ENCODE data around the gene LGALS1. TPM values are rescaled to one million over a fixed set of nuclear protein-coding genes. Genes with fewer than 3 reads are reported as not detected.

The LGALS1 gene
- total RNA-seq, 2 donors from 2014 or later = 362 to 981 TPM

DNA sequence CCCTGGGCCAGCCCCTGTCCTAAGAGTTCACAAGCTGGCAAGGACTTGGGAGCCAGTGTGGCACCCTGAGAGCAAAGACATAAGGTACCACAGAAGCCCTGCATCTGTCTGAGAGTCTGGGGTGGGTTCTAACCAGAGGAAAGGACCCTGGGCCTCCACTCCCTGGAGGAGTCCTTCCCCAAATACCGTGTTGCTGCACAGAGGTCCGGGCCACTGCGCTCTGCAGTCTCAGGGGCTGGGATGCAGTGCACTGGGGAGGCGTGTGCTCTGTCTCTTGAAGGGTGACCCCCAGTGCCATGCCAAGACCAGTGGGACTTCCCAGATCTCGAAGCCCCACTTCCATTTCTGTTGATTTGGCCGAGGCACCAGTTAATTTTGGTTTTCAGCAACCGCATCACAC is 40.3 kb upstream of the LGALS1 start:
- Mint-ChIP-seq H3K36me3 (peaks cover 2 to 7% of the 10 kb centered on the region in 2 donors), H3K9me3 (no peaks in the 10 kb centered on the region), H3K27ac (peak overlapping the region in 1 of 2 donors; percentile 93)
- ATAC-seq = no peak
- DNase-seq (ENCODE audit: low spot score in 2 of 2) = no peak

- Mint-ChIP-seq H3K27ac (peak overlapping the region; percentile 74 to 93), H3K36me3 (peaks cover 6 to 11% of the 10 kb centered on the region in 2 donors), H3K9me3 (no peaks in the 10 kb centered on the region)
- DNase-seq (ENCODE audit: low spot score in 2 of 2) = no peak
- ATAC-seq = no peak
Observed at GRCh38 chr22:37636186-37636948, 39.1 kb upstream of the LGALS1 start.

DNA sequence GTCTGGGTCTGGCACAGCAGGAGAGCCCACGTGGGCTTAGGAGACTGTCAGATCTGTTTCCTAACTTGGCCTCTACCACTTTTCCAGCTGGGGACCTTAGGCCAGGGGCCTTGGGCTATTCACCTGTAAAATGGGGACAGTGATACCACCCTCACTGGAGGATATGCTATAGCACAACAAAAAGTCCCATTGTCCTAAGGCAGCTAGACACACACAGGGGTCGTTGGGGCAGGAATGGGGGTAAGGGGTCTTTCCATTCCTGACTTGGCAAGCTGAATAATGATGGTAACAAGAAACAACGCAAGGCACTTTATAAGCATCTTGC is 38.5 kb upstream of the LGALS1 start:
- DNase-seq (ENCODE audit: low spot score in 2 of 2) (no peak), ATAC-seq (no peak)
- H3K9me3 Mint-ChIP-seq = no peaks in the 10 kb centered on the region
- peaks cover 6 to 11% of the 10 kb centered on the region in 2 donors for H3K36me3 Mint-ChIP-seq
- H3K27ac Mint-ChIP-seq = peak overlapping the region in 1 of 2 donors; percentile 93

GRCh38 chr22:37638391-37639069 is 36.9 kb upstream of the LGALS1 start:
- H3K36me3 Mint-ChIP-seq = peaks cover 10 to 15% of the 10 kb centered on the region in 2 donors
- peak; percentile 6 to 29 for ATAC-seq
- no peak for DNase-seq (ENCODE audit: low spot score in 2 of 2)
- H3K9me3 Mint-ChIP-seq = no peaks in the 10 kb centered on the region
- H3K27ac Mint-ChIP-seq = peak overlapping the region; percentile 86 to 95

DNA sequence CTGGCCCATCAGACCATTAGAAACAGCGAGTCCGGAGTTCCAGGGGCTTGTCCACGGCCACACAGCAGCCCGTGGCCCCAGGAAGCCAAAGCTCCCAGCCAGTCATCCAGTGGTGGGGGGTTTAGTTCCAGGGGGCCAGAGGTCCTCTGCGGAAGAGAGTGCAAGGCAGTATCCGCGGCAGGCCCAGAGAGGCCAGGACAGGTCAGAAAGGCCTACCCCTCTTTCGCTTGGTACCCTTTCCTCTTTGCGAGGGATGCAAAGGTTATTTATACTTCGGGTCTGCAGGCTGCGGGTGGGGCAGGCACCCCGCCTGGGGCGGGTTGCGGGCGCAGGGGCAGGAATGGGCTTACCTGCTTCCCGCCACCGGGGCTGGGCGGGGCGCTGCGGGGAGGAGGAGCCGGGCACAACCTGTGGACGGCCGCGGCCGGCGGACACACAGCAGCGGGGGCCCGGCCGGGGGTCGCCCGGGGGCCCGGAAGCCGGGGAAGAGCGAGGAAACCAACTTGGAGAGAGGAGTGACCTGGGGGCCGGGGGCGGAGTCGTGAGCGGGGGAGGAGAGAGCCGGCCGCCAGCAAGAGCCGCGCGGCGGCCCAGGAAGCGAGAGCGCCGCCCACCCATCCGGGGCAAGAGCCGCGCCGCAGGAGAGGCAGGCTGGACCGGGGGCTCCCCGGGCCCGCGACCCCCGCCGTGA is 36.2 kb upstream of the LGALS1 start, which contains the start of gene SH3BP1:
Gene SH3BP1 (plus strand): TSS at position 600 of the 691 bp plus-strand sequence. CDS start 119 bp downstream, outside the sequence.
- ATAC-seq = peak; percentile 47 to 58
- peaks cover 11 to 18% of the 10 kb centered on the region in 2 donors for H3K36me3 Mint-ChIP-seq
- H3K9me3 Mint-ChIP-seq = no peaks in the 10 kb centered on the region
- peak; percentile 59 to 75 for DNase-seq (ENCODE audit: low spot score in 2 of 2)
- H3K27ac Mint-ChIP-seq = peak within 1 kb of the TSS; percentile 95 to 99

GRCh38 chr22:37639771-37640590 is 35.5 kb upstream of the LGALS1 start:
- H3K9me3 Mint-ChIP-seq = no peaks in the 10 kb centered on the region
- peak in 1 of 2 donors; percentile 38 for ATAC-seq

DNA sequence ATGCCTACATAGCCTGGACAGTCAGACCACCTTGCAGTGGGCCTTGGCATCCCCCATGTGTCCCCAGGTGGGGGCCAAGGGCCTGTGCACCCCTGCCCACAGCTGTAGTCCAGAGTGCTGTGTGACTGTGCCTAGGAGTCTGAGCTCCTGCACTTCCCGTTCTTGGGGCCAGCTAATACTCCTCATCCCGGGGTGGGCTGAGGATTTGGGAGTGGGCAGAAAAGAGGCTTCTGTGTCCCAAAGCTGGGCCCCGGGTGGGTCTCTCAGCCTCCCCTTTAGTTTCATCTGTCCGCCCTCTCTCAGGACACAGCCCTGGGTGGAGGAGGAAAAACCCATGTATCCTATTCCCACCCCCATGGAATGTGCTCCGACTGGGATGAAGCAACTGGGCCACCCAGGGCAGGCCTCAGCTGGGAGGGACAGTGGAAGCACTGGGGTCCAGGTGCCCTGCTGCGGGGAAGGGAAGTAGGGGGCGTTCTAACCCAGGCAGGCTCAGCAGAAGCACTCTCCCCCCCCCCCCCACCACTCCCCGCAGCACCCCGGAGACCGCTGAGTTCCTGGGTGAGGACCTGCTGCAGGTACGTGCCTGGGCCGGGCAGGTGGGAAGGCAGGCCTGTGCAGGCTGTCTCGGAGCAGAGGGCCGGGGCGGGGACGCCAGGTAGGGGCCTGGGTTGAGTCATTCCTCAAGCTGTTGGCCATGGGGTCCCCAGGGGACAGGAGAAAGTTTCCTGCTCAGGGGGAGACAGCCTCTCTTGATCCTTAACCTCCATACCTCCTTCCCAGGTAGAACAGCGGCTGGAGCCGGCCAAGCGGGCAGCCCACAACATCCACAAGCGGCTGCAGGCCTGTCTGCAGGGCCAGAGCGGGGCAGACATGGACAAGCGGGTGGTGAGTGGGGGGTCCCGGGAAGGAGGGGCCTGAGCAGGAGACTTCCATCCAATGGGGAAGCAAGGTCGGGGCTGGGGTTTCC is 34.6 kb upstream of the LGALS1 start:
- Mint-ChIP-seq H3K36me3 (peaks cover 11 to 18% of the 10 kb centered on the region in 2 donors), H3K27ac (peak overlapping the region; percentile 95 to 99), H3K9me3 (no peaks in the 10 kb centered on the region)
- ATAC-seq (peak in 1 of 2 donors; percentile 6), DNase-seq (ENCODE audit: low spot score in 2 of 2) (no peak)

More at GRCh38 chr22:37639771-37640590, 35.5 kb upstream of the LGALS1 start:
- no peak for DNase-seq (ENCODE audit: low spot score in 2 of 2)
- Mint-ChIP-seq H3K36me3 (peaks cover 11 to 18% of the 10 kb centered on the region in 2 donors), H3K27ac (peak overlapping the region; percentile 95 to 99)

GRCh38 chr22:37641561-37641949 is 33.9 kb upstream of the LGALS1 start:
- Mint-ChIP-seq H3K9me3 (no peaks in the 10 kb centered on the region), H3K36me3 (peaks cover 11 to 18% of the 10 kb centered on the region in 2 donors), H3K27ac (no peak overlapping the region)
- DNase-seq (ENCODE audit: low spot score in 2 of 2) = no peak
- no peak for ATAC-seq

GRCh38 chr22:37643225-37643847 is 32.1 kb upstream of the LGALS1 start:
- DNase-seq (ENCODE audit: low spot score in 2 of 2) = peak; percentile 78 to 98
- peak; percentile 73 to 77 for ATAC-seq
- Mint-ChIP-seq H3K36me3 (peaks cover 11 to 17% of the 10 kb centered on the region in 2 donors), H3K27ac (peak overlapping the region; percentile 52 to 59), H3K9me3 (no peaks in the 10 kb centered on the region)

DNA sequence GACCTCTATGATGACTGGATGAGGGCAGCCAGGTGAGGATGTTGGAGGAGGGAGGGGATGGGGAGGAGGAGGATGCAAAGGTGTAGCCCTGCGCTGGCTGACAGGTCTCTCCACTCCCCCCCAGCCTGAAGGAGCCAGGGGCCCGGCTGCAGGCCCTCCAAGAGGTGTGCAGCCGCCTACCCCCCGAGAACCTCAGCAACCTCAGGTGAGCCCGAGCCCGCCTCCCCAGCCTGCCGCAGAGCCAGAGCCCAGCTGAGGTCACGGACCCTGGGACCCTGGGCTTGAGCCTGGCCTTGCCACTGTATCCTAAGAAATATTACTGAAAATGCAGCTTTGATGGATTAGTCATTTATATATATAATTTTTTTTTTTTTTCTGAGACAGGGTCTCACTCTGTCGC is 28.1 kb upstream of the LGALS1 start:
- no peak for ATAC-seq
- H3K27ac Mint-ChIP-seq = no peak overlapping the region
- no peak for DNase-seq (ENCODE audit: low spot score in 2 of 2)
- peaks cover 5 to 16% of the 10 kb centered on the region in 2 donors for H3K36me3 Mint-ChIP-seq
- H3K9me3 Mint-ChIP-seq = no peaks in the 10 kb centered on the region

DNA sequence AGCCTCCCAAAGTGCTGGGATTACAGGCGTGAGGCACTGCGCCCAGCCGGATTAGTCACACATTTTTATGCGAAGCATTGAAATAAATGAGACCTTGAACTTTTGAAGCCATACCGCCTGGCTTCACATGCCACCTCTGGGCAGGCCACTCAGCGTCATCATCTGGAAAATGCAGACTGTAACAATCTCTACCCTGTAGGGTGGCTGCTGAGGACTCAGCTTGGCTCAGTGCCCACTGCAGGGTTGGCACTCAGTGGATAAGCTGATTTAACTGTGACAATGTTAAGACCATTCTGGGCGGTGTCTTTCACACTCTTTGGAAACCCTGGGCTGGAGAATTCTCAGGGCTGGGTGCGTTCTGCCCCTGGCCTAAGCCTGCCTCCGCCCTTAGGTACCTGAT is 27.5 kb upstream of the LGALS1 start:
- H3K36me3 Mint-ChIP-seq = peaks cover 5 to 19% of the 10 kb centered on the region in 2 donors
- no peak for DNase-seq (ENCODE audit: low spot score in 2 of 2)
- no peaks in the 10 kb centered on the region for H3K9me3 Mint-ChIP-seq
- no peak for ATAC-seq
- peak overlapping the region in 1 of 2 donors; percentile 48 for H3K27ac Mint-ChIP-seq

GRCh38 chr22:37650463-37651136 is 24.8 kb upstream of the LGALS1 start:
- Mint-ChIP-seq H3K9me3 (no peaks in the 10 kb centered on the region), H3K27ac (no peak overlapping the region), H3K36me3 (peaks cover 0 to 18% of the 10 kb centered on the region in 2 donors)
- ATAC-seq = no peak
- DNase-seq (ENCODE audit: low spot score in 2 of 2) = no peak

GRCh38 chr22:37654563-37655251 is 20.7 kb upstream of the LGALS1 start:
- Mint-ChIP-seq H3K27ac (peak overlapping the region; percentile 68 to 72), H3K36me3 (peaks cover 5 to 23% of the 10 kb centered on the region in 2 donors), H3K9me3 (no peaks in the 10 kb centered on the region)
- DNase-seq (ENCODE audit: low spot score in 2 of 2) (no peak), ATAC-seq (no peak)

DNA sequence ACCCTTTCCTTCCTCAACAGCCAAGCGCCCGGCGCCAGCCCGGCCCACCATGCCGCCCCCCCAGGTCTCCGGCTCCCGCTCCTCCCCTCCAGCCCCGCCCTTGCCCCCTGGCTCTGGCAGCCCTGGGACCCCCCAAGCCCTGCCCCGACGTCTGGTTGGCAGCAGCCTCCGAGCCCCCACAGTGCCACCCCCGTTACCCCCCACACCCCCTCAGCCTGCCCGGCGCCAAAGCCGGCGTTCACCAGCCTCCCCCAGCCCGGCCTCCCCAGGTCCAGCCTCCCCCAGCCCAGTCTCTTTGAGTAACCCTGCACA is 20.2 kb upstream of the LGALS1 start:
- ATAC-seq = no peak
- DNase-seq (ENCODE audit: low spot score in 2 of 2) = no peak
- H3K27ac Mint-ChIP-seq = no peak overlapping the region
- peaks cover 7 to 26% of the 10 kb centered on the region in 2 donors for H3K36me3 Mint-ChIP-seq
- H3K9me3 Mint-ChIP-seq = no peaks in the 10 kb centered on the region

All from activated naive CD4-positive, alpha-beta T cell treated with anti-CD3 and anti-CD28 coated beads, Interleukin-2, amount 50 U/mL, for 72 hours (primary cell).